ENCODE measurements around the gene HAGHL.
"Not testable (repeated sequence)": the region's sequence is repeated elsewhere in the genome, so short reads cannot be mapped to it uniquely, and the experiment has no call there.

The HAGHL gene

DNA sequence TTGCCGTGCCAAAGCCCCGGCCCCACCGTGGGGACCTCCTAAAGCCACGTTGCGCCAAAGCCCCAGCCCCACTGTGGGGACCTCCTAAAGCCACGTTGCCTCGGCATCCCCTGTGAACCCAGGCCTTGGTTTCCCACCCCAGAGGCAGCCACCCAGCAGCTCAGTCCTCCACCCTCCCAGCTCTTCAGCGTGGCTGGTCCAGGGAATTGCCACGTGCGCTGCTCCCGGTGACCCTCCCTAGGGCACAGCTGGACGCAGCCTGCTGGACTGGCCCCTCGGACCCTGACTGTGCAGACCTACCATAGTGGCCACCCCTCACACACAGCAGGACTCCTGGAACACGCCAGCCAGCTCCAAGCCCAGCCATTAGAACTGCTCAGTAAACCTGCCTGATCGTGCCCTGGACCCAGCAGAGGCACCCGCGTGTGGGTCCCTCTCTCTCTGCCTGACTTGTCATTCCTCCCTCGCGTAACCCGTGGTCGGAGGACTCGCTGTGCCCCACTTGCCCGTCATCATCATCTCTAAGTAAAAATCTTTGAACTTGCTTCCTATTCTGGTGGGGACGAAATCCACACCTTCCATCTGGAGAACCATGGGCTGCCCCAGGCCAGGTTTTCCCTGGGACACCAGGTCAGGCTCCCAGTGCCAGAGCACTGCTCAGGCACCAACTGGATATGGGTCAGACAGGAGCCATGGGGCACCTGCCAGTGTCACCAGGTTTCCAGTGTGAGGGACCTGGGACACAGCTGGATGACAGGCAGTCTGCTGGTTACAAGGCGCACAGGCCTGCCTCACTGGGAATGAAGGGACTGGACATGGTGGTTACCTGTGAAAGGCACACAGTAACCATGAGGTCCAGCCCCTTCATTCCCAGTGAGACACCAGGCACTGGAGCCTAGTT is 8.3 kb downstream of the HAGHL start:
- DNase-seq = no peak

DNA sequence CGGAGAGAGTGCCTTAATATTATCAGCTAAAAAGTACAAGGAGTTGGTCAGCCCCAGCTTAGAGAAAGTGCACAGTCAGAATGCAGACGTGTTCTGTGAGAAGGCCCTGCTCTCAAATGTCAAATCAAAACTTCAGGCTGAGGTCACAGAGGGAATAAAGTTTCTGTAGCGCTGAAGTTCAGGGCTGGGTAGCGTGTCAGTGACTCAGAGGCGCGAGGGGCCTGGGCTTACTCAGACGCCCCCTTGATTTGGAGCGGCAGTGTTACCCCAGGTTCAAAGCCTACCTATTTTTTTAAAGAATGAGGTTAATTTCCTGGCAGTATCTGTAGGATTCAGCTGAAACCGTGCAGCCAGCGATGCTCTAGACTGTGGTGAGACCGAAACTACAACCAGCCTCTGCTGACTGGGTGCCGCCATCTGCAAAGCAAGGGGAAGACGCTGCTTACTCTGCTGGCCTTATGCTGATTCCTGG is 9.1 kb downstream of the HAGHL start:
- DNase-seq = no peak

DNA sequence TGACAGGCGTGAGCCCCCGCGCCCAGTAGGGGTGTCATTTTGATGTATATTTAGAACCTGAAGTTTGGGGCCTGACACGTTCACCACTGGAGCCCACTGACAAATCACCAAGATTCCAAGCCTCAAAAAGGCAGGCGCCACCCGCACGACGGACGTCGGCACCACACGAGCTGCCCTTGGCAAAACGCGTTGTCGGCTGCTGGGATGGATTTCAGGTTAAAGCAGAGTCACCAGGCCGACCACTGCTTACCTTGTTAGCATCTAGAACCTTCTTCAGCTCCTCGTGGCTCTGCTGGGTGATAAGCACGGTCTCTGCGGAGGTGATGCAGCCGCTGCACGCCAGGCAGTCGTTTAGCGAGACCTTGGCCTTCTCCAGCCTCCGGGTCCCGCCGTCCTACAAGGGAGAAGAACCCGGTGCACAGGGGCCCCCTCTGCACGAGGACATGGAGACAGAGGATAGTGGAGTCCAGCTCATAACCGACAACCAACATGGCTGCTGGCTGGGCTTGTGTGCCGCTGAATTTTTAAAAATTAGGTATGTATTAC is 10.1 kb downstream of the HAGHL start:
- no peak for DNase-seq

DNA sequence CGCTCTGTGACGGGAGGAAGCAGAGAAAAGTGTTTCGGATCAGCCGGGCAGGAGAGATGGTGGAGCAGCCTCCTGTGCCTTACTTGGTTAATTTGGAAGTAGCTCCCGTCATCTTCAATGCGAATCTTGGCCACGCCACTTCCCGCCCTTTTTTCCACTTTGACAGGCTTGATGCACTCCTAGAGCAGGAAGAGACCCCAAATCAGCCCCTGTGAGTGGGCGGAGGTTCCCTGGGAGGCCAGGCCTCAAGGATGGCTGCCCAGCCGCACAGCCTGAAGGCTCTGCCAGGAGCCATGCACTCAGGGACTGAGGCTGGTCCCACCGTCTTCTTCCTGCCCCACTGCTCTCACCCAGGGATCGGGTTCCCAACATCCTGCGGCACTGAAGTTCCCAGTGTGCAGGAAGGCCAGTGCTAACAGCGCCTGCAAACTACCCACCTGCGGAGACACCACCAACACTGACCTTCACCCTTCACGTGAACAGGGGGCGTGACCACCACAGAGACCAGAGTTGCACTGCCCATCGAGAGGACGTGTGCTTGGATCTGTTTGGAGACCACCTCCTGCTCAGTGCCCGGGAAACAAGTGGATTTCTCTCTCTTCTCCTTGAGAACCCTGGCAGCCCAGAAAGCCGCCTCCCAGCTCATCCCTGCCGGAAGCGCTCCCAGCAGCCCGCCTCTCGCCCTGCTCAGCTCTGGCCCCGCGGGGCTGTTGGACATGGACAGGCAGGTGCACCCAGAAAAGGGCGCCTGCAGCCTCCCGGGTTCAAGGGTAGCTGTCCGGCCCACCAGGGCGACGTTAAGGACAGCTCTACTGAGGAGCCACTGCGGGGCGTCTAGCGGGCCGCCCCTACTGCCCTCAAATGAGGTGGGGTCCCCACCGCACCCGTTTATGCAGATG is 12.9 kb downstream of the HAGHL start:
- no peak for DNase-seq

DNA sequence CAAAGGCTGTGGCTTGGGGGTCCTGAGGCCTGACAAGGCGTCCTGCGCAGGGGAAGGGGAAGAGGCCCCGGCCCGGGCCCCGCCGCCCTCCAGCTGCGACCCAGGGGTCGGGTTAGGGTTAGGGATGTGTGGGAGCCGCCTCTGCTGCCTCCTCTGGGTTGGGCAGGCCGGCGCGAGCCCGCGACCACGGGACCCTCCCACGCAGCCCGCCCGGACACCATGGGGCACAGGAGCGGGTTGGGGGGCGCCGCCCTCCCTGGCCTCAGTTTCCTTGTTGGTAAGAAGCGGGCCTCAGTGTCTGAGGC is 13.5 kb downstream of the HAGHL start:
- no peak for DNase-seq

DNA sequence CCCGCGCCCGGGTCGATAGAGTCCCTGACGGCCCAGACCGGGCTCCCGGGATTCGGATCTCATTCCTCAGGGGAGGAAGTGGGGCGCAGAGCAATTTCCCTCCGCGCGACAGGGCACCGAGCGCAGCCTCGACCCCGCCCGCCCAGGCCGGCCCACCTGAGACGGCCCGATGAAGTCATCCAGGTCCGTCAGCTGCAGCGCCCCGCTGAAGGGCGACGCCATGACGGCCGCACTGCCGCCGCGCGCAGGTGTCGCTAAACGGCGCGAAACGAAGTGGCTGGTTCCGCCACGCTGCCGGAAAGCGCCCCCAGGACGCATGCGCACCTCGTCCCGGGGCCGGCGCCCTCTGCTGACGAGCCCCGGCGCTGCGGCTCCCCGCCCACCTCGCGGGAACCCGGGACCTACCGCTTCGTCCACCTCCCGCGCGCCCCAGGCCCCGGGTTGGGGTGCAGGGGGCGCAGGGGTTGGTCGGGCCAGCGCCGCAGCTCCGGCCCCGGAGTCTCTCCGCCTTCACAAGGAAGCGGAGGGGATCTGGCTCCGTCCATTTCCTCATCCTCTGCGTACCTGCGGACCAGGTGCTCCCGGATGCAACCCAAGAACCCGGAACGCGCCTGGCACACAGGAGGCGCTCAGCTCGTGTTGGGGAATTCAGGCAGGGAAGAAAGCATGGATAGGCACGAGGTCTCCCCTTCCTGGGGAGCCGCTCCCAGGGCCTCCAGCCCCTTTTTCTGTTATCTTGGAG is 14.0 kb downstream of the HAGHL start, which contains the start of gene CIAO3:
Gene CIAO3 (minus strand): TSS at position 234 of the 742 bp plus-strand sequence. CDS start 12 bp downstream, at position 222.
- DNase-seq = peak; percentile 83 to 96 (median 92)

DNA sequence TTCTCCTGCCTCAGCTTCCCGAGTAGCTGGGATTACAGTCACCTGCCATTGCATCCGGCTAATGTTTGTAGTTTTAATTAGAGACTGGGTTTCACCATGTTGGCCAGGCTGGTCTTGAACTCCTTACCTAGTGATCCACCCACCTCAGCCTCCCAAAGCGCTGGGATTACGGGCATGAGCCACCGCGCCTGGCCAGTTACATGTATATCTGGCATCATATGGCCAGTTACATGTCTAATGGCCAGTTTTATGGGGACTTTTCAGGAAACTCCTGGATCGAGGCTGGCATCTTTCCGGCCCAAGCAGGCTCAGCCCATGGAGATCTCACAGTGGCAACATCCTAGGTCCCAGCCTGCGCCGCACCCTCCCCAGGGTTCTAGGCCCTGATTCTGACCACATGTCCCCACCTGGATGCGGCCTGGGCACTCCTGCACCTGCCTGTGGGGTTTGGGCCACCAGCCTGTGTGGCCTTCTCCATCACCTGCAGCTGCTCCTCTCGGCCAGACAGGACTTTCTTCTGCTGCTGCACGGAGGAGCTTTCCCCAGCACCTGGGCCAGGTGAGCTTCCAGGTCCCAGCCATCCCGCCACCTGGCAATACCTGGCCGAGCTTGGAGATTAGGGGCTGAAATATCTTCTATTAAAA is 15.2 kb downstream of the HAGHL start:
- no peak for DNase-seq

DNA sequence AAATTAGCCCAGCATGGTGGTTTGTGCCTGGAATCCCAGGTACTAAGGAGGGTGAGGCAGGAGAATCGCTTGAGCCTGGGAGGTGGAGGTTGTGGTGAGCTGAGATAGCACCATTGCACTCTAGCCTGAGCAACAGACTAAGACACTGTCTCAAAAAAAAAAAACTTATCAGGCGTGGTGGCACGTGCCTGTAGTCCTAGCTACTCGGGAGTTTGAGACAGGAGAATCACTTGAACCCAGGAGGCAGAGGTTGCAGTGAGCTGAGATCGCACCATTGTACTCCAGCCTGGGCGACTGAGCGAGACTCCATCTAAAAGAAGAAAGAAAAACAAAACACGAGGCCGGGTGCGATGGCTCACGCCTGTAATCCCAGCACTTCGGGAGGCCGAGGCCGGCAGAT is 16.0 kb downstream of the HAGHL start:
- not testable (repeated sequence) for DNase-seq

DNA sequence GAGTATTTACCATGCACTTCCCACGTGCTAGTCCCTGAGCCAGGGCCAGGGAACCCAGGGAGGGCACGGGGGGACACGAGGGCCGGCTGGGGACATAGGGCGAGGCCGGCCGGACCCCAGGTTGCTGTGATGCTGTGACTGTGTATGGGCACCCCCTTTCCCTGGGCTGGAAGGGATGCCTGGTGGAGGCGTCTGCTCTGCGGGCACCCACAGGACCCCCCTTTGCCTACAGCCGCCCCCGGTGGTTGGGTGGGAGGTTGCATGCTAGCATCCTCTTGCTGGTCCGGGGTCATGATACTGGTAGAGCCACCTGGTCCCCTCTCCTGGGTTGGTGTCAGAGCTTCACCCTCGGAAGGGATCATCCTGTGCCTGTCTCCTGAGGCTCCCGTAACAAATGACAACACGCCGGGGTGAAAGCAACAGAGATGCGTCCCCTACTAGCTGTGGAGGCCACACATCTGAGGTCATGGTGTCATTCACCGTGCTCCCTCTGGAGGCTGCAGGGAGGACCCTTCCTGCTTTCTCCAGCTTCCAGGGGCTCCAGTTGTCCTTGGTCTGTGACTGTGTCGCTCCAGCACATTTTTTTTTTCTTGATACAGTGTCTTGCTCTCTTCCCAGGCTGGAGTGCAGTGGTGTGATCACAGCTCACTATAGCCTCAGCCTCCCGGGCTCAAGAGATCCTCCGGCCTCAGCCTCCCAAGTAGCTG is 17.0 kb downstream of the HAGHL start:
- no peak for DNase-seq

DNA sequence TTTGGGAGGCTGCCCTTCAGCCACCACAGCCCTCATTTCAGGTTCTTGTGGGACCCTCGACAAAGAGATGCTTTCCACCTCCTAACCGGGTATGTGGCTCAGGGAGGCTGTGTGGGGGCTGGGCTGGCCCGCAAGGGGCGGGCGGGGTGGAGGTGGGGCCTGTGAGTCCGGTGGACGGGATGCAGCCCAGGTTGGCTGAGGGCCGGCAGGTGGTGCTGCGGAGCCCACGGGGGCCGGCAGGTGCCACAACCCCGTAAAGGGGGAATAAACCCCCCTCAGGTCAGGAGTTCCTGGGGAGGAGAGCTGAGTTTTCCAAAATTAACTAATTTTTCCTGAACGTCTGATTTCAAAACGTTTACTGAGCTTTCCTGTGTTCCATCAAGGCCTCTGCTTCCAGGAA is 18.8 kb downstream of the HAGHL start:
- DNase-seq = no peak

DNA sequence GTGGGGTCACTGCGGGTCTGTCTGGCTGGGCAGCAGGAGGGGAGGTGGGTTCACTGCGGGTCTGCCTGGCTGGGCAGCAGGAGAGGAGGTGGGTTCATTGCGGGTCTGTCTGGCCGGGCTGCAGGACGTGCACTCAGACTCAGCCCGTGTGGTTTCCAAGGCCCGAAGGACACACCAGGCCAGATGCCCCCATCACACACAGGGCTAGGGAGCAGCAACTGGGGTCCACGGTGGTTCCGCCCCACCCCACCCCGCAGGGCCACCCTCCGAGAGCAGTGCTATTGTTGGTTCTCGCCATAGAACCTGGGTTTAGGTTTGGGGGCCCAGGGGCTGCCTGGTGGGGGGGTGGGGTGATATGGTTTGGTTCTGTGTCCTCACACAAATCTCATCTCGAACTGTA is 19.7 kb downstream of the HAGHL start:
- DNase-seq = no peak

DNA sequence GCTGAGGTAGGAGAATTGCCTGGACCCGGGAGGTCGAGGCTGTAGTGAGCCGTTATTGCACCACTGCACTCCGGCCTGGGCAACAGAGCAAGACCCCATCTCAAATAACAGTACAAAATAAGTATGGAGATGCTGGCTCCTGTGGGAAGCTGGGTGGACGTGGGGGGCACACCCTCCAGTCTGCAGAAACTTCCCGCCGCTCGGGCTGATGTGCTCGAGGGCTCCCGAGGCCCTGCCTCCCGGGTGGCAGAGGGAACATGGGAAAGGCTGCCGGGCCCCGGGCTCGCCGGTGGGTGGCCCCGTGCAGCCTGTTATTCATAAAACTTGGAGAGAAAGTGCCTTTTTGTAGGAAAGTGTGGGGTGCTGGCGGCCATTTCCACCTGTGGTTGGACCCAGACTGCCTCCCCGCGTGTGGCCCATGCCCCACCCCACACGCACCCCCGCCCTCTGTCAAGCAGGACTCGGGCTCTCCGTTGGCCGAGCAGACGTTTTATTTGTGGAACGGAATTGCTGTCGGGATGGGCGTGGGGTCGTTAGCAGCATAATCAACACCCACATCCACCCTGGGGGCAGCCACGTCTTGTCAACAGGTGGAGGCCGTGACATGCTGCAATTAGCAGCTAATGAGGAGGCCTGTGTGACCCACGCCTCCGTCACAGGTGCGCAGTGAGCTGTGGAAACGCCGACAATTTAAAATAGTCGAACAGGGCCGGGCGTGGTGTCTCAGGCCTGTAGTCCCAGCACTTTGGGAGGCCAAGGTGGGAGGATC is 21.3 kb downstream of the HAGHL start:
- no peak for DNase-seq

DNA sequence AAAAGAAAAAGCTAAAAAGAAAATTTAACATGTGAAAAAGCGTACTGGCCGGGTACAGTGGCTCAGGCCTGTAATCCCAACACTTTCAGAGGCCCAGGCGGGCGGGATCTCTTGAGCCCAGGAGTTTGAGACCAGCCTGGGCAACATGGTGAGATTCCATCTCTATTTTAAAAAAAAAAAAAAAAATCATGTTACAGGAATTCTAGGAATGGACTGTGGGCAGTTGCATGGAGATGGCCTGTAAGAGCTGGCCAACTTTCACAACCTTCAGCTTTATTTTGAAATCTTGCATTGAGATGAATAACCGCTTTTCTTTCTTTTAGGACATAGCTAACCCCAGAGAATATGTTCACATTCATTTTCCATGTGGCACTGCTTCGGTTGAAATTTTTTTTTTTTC is 22.1 kb downstream of the HAGHL start:
- no peak for DNase-seq

DNA sequence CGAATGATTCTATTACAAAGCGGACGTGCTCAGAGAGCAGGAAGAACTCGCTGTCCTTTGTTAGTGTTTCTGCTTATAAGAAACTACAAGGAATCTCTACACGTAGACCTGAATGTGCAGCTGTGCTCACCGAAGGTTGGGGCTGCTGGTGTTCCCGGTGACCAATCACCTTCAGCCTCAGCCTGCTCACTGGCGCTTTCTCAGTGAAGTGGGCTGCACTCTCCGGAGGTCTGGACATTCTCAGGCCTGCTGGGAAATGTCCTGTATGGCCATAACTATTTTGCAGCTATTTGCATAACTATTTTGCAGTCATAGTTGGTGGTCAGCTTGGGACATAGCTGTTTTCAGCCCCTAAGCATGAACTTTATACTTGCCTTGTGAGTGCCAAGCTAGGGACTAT is 23.6 kb downstream of the HAGHL start:
- DNase-seq = no peak

DNA sequence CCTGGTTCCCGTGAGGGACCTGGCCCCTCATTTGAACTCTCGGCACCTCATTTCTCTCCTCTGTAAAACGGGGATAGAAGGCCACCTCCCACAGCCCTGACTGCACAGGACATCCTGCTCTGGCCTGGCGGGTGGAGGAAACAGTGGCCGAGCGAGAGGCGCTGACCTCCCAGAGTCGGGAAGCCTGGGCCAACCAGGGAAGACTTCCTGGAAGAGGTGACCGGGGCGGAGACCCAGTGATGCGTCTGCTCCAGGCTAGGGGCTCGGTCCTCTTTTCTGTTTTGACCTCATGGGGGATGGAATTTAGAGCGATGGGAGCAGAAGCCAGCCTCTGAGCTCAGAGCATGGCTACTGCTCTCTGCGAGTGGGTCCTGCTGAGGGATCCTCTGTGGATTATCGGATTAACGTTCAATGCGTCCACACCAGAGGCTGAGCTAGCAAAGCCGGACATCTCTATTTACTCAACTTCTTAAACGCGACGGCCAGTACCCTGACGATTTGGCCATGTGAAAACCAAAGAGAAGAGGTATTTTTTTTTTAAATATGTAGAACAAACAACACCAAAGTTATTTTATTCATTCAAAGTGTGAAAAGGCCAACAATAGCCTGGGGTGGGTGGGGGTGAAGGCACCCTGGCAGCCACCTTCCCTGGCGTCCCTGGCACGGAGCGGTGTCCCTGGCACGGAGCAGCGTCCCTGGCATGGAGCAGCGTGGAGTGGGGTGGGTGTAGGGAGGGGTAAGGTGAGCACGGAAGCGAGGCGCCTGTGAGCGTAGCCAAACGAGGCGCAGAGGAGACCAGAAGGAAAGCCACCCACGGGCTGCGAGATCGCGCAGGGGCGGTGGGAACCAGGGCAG is 24.5 kb downstream of the HAGHL start:
- no peak for DNase-seq

DNA sequence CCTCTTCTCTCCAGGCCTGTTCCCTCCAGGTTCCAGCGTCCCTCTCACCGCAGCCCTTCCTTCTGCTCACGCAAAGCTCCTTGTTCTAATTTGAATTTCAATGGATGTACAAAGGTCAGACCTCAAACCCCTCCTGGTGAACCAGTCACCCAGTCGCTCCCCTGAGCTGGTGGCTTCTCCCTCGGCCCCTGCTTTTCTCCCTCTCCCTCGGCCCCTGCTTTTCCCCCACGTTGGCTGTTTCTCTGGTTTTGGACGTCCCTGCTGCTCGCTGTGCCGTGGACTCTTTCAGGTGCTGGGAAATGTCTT is 25.1 kb downstream of the HAGHL start:
- no peak for DNase-seq

DNA sequence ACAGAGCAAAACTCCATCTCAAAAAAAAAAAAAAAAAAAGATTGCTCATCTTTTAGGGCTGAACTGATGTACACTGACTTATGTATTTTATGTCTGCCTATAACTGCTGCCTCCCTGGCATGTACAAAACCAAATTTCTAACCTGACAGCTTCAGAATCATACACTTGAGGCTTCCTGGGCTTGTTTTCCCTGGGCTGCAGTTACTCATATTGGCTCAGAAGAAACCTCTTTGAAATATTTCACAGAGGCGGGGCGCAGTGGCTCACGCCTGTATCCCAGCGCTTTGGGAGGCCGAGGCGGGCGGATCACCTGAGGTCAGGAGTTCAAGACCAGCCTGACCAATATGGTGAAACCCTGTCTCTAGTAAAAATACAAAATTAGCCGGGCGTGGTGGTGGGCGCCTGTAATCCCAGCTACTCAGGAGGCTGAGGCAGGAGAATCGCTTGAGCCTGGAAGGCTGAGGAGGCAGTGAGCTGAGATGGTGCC is 27.3 kb downstream of the HAGHL start:
- not testable (repeated sequence) for DNase-seq

DNA sequence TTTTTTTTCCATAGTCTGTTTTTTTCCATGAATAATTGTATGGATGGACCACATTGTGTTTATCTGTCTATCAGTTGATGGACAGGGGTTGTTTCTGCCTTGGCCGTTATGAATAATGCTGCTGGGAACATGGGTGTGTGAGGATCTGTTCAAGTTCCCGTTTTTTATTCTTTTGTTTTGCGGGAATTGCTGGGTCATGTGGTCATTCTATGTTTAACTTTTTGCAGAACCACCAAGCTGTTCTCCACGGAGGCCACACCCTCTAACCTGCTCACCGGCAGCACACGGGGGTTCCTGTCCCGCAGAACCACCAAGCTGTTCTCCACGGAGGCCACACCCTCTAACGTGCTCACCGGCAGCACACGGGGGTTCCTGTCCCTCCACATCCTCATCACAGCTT is 27.8 kb downstream of the HAGHL start:
- DNase-seq = no peak

DNA sequence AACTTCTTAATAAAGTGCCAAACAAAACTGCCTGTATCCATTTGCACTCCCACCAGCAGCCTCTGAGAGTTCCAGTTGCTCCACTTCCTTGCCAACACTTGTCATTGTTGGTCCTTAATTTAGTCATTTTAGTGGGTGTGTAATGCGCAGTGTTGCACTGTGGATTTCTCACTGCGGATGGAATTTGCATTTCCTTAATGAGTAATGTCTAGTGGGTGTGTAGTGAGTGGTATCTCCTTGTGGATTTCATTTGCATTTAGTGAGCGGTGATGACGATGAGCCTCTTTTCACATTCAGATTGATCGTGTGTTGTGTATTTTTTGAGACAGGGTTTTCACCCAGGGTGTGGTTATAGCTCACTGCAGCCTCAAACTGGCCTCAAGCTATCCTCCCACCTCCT is 29.5 kb downstream of the HAGHL start:
- DNase-seq = no peak
